Stimulated activated CD8-positive, alpha-beta memory T cell treated with anti-CD3 and anti-CD28 coated beads, Interleukin-7, amount 100 ng/mL, for 4 hours (primary cell): ENCODE measurements around the gene KDM3A.

Source experiments
- DNase-seq, 2 donors: peaks; one replicate each; pipeline ENCODE4 v3.0.0-alpha.2; 2020; ENCODE audit warnings: low read depth in 2 of 2

The KDM3A gene

GRCh38 chr2:86435531-86435930, 5.6 kb upstream of the KDM3A start:
- DNase-seq, result no peak

GRCh38 chr2:86436328-86436727, 4.8 kb upstream of the KDM3A start:
- no peak for DNase-seq

- DNase-seq, result no peak
Measured at GRCh38 chr2:86439879-86440630, 1.1 kb upstream of the KDM3A start.

GRCh38 chr2:86441392-86441881, 266 bp downstream of the KDM3A start:
- no peak for DNase-seq

- peak; percentile 54 to 63 for DNase-seq
Measured at GRCh38 chr2:86441882-86442641, 891 bp downstream of the KDM3A start.

- peak; percentile 63 to 69 for DNase-seq
Measured at GRCh38 chr2:86442642-86443005, 1.5 kb downstream of the KDM3A start.

- DNase-seq, result no peak
Measured at GRCh38 chr2:86443631-86444350, 2.6 kb downstream of the KDM3A start.

GRCh38 chr2:86445436-86445835, 4.3 kb downstream of the KDM3A start:
- no peak for DNase-seq

- DNase-seq, result no peak
Measured at GRCh38 chr2:86446060-86446459, 4.9 kb downstream of the KDM3A start.

- DNase-seq, result no peak
Measured at GRCh38 chr2:86453836-86454235, 12.7 kb downstream of the KDM3A start.

GRCh38 chr2:86454238-86454637, 13.1 kb downstream of the KDM3A start:
- no peak for DNase-seq

GRCh38 chr2:86455181-86455580, 14.0 kb downstream of the KDM3A start:
- no peak for DNase-seq

- DNase-seq, result no peak
Measured at GRCh38 chr2:86461042-86461743, 20.0 kb downstream of the KDM3A start.

GRCh38 chr2:86464652-86465051, 23.5 kb downstream of the KDM3A start:
- no peak for DNase-seq

GRCh38 chr2:86466306-86466705, 25.1 kb downstream of the KDM3A start:
- no peak for DNase-seq

GRCh38 chr2:86468162-86469033, 27.2 kb downstream of the KDM3A start:
- DNase-seq, result peak in 1 of 2 donors; percentile 9

- no peak for DNase-seq
Measured at GRCh38 chr2:86470890-86471289, 29.7 kb downstream of the KDM3A start.

GRCh38 chr2:86471637-86472036, 30.5 kb downstream of the KDM3A start:
- no peak for DNase-seq

- no peak for DNase-seq
Measured at GRCh38 chr2:86476092-86476491, 34.9 kb downstream of the KDM3A start.

- DNase-seq, result no peak
Measured at GRCh38 chr2:86476918-86477317, 35.7 kb downstream of the KDM3A start.

GRCh38 chr2:86477349-86477748, 36.2 kb downstream of the KDM3A start:
- DNase-seq, result no peak
